Hypothalamus (tissue), 51 donors: ENCODE results near the gene DNASE1L1.
A peak's percentile ranks its signal among the peaks of the same experiment; 100 is the strongest.

Experiments used
- DNase-seq, 51 donors: peaks; one replicate each; lab custom pipeline; 2025; lab: John Stamatoyannopoulos, UW

Gene DNASE1L1

GRCh38 chrX:154436983-154437752 lies 28.1 kb upstream of the DNASE1L1 start, which contains the start of gene GDI1:
Gene GDI1, plus strand, starts transcription at chrX:154437154. Its CDS starts 101 bp downstream, at chrX:154437255.
- peak in 25 of 51 donors; percentile 1 to 55 (median 30) for DNase-seq

- DNase-seq, result peak in 22 of 51 donors; percentile 1 to 58 (median 30)
Measured at GRCh38 chrX:154436374-154436982, 27.4 kb upstream of the DNASE1L1 start.

GRCh38 chrX:154435171-154435733 lies 26.2 kb upstream of the DNASE1L1 start:
- no peak for DNase-seq

GRCh38 chrX:154434394-154435168 lies 25.5 kb upstream of the DNASE1L1 start:
- no peak for DNase-seq

GRCh38 chrX:154433605-154434004 lies 24.6 kb upstream of the DNASE1L1 start:
- DNase-seq, result no peak

- DNase-seq, result no peak
Measured at GRCh38 chrX:154432210-154432609, 23.2 kb upstream of the DNASE1L1 start.

- DNase-seq, result peak in 10 of 51 donors; percentile 2 to 13 (median 5)
Measured at GRCh38 chrX:154431341-154431740, 22.3 kb upstream of the DNASE1L1 start.

GRCh38 chrX:154430916-154431315 lies 21.9 kb upstream of the DNASE1L1 start:
- no peak for DNase-seq

- DNase-seq, result no peak
Measured at GRCh38 chrX:154430479-154430878, 21.4 kb upstream of the DNASE1L1 start.

- peak in 1 of 51 donors; percentile 2 for DNase-seq
Measured at GRCh38 chrX:154429711-154430110, 20.7 kb upstream of the DNASE1L1 start.

GRCh38 chrX:154428176-154429171 lies 19.4 kb upstream of the DNASE1L1 start, which contains the start of gene ATP6AP1:
Gene ATP6AP1, plus strand, starts transcription at chrX:154428677. Its CDS starts 16 bp downstream, at chrX:154428693.
- peak; percentile 24 to 93 (median 80) for DNase-seq

GRCh38 chrX:154426916-154427770 lies 18.1 kb upstream of the DNASE1L1 start:
- no peak for DNase-seq

GRCh38 chrX:154420402-154420756 lies 11.3 kb upstream of the DNASE1L1 start:
- no peak for DNase-seq

GRCh38 chrX:154419688-154420401 lies 10.8 kb upstream of the DNASE1L1 start:
- DNase-seq, result no peak

GRCh38 chrX:154419189-154419588 lies 10.1 kb upstream of the DNASE1L1 start:
- no peak for DNase-seq

GRCh38 chrX:154417157-154417556 lies 8.1 kb upstream of the DNASE1L1 start:
- DNase-seq, result no peak

- DNase-seq, result no peak
Measured at GRCh38 chrX:154413142-154413541, 4.1 kb upstream of the DNASE1L1 start.

GRCh38 chrX:154412468-154412867 lies 3.4 kb upstream of the DNASE1L1 start:
- no peak for DNase-seq
